GM21786 (cell line): Measurements from ENCODE around the gene NUDT21.
"Not testable (repeated sequence)": the region's sequence is repeated elsewhere in the genome, so short reads cannot be mapped to it uniquely, and the experiment has no call there.

Experiments
- ATAC-seq: cut with Tn5 transposase; IDR thresholded peaks from one replicate; pipeline ENCODE4 v1.9.1; 2021; ENCODE audit not compliant: unreplicated experiment

NUDT21 gene

DNA sequence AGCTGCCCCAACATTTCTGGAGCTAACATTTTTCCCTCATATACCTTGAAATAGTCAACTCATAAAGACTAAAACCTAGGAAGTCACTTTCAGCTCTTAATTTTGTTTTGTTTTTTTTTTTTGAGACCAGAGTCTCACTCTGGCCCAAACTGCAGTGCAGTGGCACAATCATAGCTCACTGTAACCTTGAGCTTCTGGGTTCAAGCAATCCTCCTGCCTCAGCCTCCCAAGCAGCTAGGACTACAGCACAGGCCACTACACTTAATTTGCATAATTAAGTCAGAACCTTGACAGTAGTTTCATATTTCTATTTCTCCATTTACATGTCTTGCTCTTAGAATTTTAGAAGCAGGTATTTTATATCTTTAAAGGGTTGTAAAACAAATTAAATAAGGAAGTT lies 30.5 kb downstream of the NUDT21 start:
- ATAC-seq = no peak

DNA sequence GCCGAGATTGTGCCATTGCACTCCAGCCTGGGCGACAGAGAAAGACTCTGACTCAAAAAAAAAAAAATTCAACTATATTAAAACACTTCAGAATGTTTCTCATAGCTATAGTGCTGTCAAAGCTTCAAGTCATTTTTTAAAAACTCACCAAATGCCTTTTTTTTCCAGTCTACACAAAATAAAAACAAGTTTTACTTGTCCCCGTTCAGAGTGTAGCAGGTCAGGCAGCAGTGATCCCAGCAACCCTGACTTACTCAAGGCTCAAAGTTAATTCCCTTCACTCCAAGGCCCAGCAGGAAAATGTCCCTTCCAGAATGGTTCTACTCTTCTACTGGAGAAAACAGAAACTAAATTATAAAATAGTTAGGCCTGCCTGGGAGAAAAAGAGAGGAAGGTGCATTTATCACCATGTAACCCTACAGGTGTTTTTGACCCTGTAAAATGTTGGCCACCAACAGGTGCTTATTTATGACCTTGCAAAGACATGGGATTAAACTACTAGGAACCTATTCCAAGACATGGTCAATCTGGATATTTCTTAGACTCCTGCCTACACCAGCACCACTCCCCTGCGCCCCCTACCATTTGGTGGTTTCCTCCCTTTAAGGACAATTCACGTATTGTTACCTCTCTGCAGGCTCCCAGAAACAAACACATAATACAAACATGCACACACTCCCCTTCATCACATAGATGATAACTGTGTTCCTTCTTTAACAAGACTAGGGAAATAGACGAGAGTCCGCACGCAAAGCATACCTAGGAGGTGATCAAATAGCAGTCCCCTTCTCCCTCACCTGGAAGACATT lies 31.2 kb downstream of the NUDT21 start:
- ATAC-seq = no peak

DNA sequence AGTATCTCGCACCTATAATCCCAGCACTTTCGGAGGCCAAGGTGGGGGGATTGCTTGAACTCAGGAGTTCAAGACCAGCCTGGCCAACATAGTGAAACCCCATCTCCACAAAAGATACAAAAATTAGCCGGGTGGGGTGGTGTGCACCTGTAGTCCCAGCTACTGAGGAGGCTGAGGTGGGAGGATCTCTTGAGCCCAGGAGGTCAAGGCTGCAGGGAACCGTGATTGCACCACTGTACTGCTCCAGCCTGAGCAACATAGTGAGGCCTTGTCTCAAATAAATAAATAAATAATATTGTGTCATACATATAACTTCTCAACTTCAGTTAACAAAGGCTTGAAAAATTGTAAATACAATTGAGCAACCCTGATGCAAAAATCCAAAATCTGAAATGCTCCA lies 34.0 kb downstream of the NUDT21 start:
- ATAC-seq = no peak

DNA sequence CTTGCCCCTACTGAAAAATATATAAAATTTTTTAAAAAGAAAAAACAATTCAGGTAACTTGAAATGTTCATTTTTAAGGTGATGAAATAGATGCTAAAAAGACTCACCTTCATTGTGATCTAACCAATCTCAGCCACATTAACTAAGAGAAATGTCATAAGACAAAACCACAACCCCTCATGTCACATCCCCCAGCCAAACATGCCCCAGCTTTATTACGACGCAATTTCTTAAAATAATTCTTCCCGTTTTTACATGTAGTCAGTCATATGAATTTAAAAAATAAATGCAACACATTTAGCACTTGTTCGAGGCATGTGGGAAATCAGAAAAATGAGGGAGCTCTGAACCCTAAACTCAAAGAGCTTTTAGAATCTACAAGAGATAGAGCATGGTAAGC lies 35.3 kb downstream of the NUDT21 start:
- no peak for ATAC-seq

DNA sequence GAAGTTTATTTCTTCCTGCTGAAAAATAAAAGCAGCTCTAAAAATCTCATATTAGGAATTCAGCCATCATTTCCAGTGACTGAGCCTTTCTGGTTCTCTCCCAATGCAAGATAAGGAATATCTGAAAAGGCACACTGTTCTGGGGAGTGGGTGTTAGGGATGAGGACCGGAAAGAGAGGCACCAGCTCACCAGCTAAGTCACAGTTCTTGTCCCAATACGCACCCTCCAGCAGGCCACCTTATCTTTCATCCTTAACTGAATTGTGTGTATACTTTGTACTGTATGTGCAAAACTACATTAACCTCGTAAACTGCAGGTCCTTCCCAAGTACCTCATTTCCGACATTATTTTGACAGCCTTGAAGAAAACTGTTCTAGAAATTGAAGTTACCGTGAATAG lies 36.8 kb downstream of the NUDT21 start:
- ATAC-seq = no peak

DNA sequence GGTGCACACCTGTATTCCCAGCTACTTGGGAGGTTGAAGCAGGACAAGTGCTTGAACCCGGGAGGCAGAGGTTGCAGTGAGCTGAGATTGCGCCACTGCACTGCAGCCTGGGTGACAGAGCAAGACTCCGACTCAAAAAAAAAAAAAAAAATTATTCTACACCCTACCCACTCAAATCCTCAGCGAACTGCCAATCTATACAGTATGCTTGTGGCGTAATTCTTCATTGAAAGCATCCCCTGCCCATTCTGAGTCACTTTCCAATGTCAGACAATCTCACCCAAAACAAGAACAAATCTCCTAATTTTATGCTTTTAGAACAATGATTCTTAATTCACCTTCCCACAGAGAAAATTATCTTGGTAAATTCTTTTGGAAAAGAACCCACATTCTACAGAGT lies 37.8 kb downstream of the NUDT21 start:
- ATAC-seq = no peak

DNA sequence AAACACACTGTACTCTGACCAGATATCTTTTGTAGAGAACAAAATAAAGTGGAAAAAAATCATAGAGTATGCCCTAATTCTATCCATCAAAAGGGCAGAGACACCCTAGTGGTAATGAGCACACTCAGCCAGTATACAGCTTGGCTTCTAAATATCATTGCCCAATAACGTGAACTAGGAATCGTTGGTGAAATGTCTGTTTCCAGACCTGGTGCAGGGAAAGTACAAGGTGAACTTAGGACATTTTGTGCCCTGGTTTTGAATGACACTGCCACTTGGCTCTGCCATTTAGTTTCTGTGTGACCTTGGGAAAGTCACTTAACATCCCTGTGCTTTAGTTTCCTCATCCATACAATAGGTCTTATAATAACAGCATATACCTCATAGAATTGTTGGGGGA lies 39.5 kb downstream of the NUDT21 start:
- no peak for ATAC-seq

DNA sequence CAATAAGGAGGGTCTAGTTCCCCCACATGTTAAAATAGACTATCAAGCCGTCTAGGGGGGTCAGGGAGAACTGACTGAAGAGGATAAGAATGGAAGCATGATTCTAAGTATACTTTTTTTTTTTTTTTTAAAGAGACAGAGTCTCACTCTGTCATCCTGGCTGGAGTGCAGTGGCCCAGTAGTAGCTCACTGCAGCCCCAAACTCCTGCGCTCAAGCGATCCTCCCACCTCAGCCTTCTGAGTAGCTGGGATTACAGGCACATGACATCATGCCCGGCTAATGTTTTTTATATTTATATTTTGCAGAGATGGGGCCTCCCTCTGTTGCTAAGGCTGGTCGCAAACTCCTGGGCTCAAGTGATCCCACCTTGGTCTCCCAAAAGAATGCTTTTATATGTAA lies 40.0 kb downstream of the NUDT21 start:
- ATAC-seq = no peak

DNA sequence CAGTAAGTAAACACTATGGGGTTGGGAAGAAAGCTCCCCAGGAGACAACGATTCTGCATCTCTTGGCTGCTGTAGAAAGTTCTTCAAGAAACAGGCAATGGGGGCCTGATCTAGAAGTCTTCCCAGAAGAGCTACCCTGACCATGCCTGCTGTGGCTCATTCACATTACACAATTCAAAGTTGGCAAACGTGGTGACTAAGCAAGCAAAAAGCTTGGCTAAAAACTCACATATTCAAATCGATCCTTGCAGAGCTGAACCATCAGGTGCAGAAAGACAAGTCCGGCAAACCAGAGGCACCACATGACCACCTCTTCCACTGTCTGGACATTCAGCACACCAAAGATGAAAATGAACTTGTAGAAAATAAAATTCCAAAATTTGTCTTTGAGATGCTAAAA lies 41.9 kb downstream of the NUDT21 start:
- no peak for ATAC-seq

DNA sequence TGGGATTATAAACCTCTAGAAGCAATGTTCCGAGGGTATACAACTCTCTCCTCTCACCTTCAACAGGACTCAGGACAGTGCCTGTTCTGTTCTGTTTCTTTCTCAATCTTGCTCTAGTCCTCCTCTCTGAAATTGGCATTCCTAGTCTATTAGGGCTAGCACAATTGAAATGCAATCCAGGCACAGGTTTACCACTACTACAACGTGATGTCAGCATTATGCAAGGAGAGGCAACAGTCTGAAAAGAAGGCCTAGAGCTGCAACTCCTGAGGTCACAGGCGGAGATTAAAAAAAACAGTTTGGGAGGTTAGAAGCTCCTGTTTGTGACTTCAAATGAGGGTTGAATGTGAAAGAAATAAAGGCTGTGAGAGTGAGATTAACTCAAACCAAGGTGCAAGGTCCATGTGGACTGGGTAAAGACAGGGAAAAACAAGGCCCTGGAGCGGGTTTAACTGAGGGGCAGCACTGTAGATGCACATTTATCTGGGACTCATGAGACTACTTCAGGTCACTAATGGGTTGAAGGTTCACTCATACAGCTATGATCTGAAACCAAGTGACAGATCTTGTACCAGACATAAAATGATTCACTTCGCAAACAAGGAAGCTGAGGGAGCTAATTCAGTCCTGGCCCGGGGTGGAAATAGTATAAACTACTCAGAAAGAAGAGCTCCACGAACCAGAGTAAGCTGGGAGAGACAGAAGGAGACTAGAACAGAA lies 42.6 kb downstream of the NUDT21 start:
- ATAC-seq = no peak

DNA sequence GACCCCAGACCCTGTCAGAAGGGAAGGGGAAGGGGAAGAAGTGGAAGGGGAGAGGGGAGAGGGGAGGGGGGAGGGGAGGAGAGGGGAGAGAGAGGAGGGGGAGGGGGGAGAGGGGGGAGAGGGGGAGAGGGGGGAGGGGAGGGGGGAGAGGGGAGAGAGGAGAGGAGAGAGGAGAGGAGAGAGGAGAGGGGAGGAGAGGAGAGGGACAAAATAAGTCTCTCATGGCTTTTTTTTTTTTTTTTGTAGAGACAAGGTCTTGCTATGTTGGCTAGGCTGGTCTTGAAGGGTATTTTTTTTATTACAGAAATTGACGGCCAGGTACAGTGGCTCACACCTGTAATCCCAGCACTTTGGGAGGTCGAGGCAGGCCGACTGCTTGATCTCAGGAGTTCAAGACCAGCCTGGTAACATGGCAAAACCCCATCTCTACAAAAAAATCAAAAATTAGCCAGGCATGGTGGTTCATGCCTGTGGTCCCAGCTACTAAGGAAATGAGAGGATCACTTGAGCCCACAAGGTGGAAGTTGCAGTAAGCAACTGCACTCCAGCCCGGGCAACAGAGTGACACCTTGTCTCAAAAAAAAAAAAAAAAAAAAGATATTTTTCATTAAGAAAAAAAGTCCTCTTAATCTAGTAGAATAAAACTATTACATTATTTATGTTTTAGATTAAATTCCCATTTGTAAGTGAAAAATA lies 45.0 kb downstream of the NUDT21 start:
- ATAC-seq = no peak

DNA sequence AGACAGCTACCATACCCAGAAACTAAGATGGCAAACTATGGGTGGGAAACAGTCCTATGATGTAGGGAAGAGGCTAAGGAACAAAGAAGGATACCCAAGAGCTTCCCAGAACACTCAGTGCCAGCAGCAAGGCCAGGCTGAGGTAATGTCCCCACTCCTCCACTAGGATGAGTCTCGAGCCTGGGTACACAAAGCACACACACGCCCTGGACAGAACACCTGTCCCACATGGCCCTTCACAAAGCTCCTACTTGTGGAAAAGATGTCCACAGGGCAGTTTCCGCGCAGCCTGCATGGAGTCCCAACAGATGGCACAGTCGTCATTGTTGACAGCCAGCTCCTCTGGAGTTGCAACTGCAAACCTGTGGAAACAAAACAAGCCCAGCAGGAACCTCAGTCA lies 49.6 kb downstream of the NUDT21 start:
- ATAC-seq = no peak

DNA sequence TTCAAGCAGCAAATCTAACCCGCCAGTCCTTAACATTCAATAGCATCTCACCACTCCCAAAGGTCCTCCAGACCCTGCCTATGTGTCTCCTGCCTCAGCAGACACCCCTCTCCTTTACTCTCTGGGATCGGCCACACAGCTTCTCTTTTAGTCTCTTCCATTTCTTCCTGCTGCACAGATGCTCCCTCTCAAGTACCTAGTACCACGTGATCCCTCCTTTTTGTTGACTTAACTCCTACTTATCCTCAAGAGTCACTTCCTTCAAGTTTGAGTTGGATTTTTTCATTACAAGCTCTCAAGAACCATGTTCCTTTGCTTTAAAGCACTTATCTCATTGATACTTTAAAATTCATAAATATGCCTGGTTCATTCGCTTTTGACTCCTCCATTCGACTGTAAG lies 50.7 kb downstream of the NUDT21 start:
- ATAC-seq = no peak

DNA sequence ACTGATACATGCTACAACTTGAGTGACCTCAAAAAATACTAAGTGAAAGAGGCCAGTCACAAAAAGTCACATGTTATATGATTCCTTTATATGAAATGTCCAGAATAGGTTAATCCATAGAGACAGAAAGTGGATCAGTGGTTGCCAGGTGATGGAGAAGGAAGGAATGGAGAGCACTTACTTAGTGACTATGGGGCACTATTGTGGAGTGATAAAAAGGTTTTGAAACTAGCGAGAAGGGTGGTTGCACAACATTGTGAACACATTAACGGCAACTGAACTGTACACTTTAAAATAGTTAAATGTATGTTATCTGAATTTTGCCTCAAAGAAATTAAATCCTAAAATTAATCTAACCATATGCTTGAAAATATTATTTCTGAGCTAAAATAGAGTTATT lies 51.6 kb downstream of the NUDT21 start:
- no peak for ATAC-seq

DNA sequence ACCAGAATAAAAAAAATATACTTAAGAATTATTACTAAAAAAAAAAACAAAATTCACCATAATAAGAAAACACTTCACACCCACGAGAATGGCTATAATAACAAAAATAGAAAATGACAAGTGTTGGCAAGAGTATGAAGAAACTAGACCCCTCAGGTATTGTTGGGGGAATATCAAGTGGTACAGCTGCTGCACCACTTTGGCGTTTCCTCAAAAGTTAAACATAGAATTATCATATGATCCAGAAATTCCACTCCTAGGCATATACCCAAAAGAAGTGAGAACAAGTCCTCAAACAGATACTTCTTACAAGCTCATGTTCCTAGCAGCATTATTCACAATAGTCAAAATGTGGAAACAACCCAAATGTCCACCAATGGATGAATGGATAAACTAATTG lies 52.1 kb downstream of the NUDT21 start:
- ATAC-seq = no peak

DNA sequence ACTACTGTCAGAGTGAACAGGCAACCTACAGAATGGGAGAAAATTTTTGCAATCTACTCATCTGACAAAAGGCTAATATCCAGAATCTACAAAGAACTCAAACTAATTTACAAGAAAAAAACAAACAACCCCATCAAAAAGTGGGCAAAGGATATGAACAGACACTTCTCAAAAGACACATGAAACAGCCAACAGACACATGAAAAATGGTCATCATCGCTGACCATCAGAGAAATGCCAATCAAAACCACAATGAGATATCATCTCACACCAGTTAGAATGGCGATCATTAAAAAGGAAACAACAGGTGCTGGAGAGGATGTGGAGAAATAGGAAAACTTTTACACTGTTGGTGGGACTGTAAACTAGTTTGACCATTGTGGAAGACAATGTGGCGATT lies 54.4 kb downstream of the NUDT21 start:
- ATAC-seq = not testable (repeated sequence)

DNA sequence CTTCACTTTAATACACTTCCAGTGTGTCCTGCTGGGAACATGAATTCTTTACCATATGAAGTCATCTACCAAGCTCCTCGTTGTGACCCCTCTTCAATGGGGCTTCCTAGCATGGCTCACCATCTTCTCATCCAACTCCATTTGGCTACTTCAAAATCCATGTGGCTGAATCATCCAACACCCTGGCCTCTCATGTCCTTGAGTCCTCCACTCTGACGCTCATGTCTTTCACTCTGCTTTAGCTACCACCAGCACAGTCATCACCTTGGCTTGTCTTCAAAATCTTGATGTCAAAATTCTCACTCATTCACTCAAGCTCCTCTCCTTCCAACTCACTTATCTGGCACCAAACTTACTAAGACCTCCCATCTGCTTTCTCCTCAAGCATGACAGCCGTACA lies 61.6 kb downstream of the NUDT21 start:
- no peak for ATAC-seq

DNA sequence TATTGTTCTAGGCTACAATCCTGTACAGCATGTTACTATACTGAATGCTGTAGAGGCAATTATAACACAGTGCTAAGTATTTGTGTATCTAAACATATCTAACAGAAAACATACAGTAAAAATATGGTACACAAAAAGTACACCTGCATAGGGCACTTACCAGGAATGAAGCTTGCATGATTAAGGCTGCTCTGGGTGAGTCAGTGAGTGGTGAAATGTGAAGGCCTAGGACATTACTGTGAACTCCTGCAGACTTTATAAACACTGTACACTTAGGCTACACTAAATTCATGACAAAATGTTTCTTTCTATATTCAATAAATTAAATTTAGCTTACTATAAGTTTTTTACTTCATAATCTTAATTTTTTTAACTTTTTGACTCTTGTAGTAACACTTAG lies 62.9 kb downstream of the NUDT21 start:
- no peak for ATAC-seq

DNA sequence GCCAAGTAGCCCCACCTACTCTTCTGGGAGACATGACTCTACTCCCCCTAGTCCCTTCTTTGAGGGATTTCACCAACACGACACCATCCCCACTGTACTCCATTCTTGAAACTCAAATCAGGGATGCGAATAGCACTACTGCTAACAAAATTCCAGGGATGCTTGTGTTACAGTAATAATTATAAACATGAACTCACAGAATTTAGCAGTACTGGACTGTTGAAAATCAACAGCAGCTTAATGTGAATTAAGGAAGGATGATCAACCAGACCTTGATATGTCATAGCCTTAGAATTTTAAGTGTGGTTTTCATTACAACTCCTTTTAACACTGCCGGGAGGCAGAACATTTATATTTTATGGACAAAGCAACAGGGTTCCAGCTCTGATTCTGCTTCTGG lies 63.7 kb downstream of the NUDT21 start:
- ATAC-seq = no peak

DNA sequence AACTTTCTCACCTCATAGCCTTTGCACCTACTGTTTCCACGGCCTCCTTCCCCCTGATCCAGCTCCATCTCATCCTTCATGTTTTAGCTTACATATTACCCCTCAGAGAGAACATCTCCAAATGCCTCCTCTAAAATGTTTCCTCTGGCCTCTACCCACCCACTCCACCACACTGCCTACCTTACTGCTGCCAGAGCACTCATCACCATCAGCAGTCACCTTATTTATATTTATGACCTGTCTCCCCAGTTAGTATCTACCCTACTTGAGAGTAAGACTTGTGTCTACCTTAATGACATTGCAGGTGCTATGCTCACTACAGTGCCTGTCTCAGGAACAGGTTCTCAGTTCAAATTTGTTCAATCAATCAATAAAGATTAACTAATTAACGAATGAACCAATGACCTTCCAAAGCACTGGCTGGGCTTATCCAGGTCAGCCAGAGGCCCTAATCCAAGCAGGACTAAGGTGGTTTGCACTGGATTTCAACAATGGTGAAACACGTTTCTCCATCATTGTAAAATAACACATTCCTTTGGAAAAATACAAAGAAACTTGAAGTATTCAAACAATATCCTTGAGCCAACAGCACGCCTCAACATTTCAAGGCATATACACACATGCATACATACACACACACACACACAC lies 66.9 kb downstream of the NUDT21 start:
- no peak for ATAC-seq

DNA sequence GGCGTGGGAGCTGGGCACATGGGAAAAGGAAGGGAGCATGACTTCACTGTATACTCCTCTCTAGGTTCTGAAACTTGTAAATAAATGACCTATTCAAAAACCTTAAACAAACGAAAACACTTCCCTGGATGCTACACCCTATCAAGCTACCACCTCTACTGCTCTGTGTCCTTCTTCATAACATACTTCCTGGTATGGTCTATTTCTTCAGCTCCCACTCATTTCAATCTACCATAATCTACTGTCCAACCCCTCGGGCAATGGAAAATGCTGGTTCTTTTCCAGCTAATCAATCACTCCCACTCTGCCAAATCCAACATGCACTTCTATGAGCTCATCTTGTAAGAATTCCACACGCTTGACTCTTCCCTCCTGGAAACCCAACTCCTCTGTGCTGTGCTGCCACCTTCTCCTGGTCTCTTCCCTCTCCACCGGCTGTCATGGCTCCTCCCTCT lies 68.2 kb downstream of the NUDT21 start:
- no peak for ATAC-seq

DNA sequence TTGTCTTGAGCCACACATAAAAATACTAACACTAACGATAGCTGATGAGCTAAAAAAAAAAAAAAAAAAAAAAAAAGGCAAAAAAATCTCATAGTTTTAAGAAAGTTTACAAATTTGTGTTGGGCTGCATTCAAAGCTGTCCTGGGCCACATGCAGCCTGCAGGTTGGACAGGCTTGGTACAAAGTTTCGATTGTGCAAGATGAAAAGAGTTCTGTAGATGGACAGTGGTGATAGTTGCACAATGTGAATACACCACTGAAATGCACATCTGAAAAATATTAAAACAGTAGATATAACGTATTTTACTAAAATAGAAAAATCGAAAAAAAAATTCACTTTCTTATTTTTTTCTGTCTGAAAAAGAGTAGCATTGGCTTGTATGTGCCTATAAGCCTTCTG lies 68.7 kb downstream of the NUDT21 start:
- no peak for ATAC-seq
